Stimulated activated CD4-positive, alpha-beta T cell treated with anti-CD3 and anti-CD28 coated beads, Interleukin-4, amount 100 ng/mL, for 4 hours (primary cell): ENCODE results near the gene CCND2.
A peak's percentile ranks its signal among the peaks of the same experiment; 100 is the strongest.

ENCODE experiments used
- DNase-seq, 2 experiments: peaks; one replicate each; pipeline ENCODE4 v3.0.0-alpha.2; 2020

The CCND2 gene

DNA sequence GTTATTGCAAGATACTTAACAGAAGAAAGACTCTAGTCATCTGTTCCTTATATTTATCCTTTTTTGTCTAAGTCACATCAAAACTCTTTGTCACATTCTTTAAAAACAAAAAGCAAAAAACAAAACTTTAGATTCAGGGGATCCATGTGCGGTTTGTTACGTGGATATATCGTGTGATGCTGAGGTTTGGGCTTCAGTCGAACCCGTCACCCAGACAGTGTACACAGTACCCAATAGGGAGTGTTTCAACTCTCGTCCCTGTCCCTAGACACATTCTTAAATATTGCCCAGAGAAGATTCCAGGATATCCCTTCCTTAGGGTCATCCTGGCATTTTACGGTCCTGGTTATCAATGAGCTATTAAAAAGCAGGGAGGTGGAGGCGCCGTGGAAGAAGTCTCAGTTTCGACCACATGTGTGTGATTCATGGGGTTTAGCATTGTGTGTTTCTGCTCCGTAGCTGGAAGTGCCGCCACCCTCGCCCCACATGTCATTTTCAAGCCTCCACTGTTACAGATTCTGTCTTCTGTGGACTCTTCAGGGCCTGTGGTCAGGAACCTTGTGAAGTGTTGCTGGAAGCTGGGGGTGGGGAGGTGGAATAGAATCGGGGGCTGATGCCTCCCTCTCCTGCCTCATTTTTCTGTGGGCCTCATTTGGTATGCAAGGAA, 19.9 kb downstream of the CCND2 start:
- DNase-seq: peak in 1 of 2 experiments; percentile 34

- DNase-seq: no peak
Observed at GRCh38 chr12:4293966-4294505, 20.5 kb downstream of the CCND2 start.

GRCh38 chr12:4296751-4297150, 23.2 kb downstream of the CCND2 start:
- no peak for DNase-seq

DNA sequence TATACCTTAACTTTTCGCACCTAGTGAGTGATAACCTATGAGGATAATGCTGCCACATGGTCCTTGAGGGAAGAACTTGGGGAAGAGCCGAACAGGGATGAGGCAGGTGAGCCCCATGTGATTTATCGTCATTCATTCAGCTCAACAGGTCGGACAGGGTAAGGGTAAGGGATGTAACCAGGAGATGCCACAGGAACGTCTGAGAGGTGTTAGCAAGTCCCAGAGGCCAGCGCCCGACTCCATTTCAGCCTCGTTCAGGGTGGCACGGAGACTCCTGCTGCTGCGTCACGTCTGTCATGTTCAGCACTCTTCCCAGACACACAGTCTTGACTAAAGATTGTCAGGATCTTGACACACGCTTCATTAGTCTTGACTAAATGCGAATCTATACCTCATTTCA, 24.1 kb downstream of the CCND2 start:
- DNase-seq: no peak

DNA sequence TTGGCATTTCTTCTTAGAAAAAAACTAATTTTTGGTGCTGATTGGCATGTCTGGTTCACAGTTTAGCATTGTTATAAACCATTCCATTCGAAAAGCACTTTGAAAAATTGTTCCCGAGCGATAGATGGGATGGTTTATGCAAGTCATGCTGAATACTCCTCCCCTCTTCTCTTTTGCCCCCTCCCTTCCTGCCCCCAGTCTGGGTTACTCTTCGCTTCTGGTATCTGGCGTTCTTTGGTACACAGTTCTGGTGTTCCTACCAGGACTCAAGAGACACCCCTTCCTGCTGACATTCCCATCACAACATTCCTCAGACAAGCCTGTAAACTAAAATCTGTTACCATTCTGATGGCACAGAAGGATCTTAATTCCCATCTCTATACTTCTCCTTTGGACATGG, 27.3 kb downstream of the CCND2 start:
- no peak for DNase-seq

- DNase-seq: no peak
Observed at GRCh38 chr12:4301932-4302501, 28.5 kb downstream of the CCND2 start.

GRCh38 chr12:4302881-4303280, 29.3 kb downstream of the CCND2 start:
- no peak for DNase-seq

GRCh38 chr12:4303750-4304149, 30.2 kb downstream of the CCND2 start:
- no peak for DNase-seq

- DNase-seq: no peak
Observed at GRCh38 chr12:4307593-4308333, 34.2 kb downstream of the CCND2 start.

DNA sequence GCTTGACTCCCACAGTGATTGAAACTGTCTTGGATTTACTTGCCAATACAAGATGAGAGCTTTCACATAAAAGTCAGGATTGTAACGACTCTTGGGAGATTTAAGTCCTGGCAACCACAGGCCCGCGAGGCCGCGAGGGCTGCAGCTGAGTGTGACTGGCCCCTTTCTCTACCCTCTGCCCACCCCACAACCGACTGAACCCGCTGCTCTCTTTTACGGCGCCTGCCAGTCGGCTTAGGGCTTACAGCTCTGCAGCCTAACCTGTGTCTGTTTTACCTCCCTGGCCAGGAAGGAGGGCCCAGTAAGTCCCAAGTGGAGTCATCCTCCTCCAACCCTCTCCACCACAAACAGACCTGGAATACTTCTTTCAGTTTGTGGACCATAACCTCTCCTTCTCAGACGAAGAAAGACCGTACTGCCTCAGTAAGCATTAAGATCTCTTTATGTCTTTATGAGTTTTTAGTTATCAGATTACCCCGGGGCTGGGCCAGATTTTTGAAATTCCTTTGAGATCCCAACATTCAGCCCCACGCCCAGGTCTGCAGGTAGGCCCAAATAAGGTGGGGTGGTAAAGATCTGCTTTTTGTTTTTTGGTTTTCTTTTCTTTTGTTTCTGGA, 34.9 kb downstream of the CCND2 start:
- DNase-seq: no peak

- no peak for DNase-seq
Observed at GRCh38 chr12:4311776-4312175, 38.2 kb downstream of the CCND2 start.

DNA sequence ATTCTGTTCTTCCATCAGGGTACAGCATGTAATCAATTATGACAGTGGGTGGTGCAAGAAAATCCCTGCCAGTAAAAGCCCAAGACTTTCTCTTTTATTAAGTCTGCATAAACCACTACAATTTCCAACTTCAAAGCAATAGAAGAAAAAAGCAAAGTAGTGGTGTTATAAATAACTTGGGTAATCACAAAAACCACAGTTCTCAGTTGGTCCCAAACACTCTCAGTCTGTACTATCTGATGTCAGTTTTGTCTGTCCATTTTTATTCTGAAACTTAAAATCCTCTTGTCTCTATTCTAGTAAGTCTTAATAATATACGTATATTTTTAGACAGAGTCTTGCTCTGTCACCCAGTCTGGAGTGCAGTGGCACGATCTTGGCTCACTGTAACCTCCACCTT, 38.7 kb downstream of the CCND2 start:
- DNase-seq: no peak

- DNase-seq: no peak
Observed at GRCh38 chr12:4320497-4320852, 46.9 kb downstream of the CCND2 start.

GRCh38 chr12:4320853-4321701, 47.5 kb downstream of the CCND2 start, which contains the start of gene TIGAR:
Gene TIGAR (plus strand): TSS chr12:4321213. CDS start chr12:4321272, 59 bp downstream.
- DNase-seq: peak; percentile 88

- no peak for DNase-seq
Observed at GRCh38 chr12:4322726-4323125, 49.2 kb downstream of the CCND2 start.
